ENCODE results near the gene MTM1. TPM values are rescaled to one million over a fixed set of nuclear protein-coding genes. Genes with fewer than 3 reads are reported as not detected.
A peak's percentile ranks its signal among the peaks of the same experiment; 100 is the strongest.

MTM1 gene
- total RNA-seq, 2 donors from 2014 or later, result 21.0 to 28.1 TPM

- DNase-seq (ENCODE audit: low spot score in 2 of 2) (peak in 1 of 2 donors; percentile 24), ATAC-seq (peak; percentile 65 to 71)
- Mint-ChIP-seq H3K27ac (peak overlapping the region; percentile 90 to 98), H3K9me3 (no peaks in the 10 kb centered on the region), H3K36me3 (peaks cover 0 to 7% of the 10 kb centered on the region in 2 donors)
Observed at GRCh38 chrX:150574559-150575418, 6.4 kb downstream of the MTM1 start.

GRCh38 chrX:150575419-150575814 lies 7.0 kb downstream of the MTM1 start:
- peaks cover 0 to 11% of the 10 kb centered on the region in 2 donors for H3K36me3 Mint-ChIP-seq
- H3K9me3 Mint-ChIP-seq, result no peaks in the 10 kb centered on the region
- ATAC-seq (peak; percentile 81 to 83), DNase-seq (ENCODE audit: low spot score in 2 of 2) (peak; percentile 65 to 77)
- H3K27ac Mint-ChIP-seq, result peak overlapping the region; percentile 90 to 98

GRCh38 chrX:150577174-150577573 lies 8.8 kb downstream of the MTM1 start:
- no peaks in the 10 kb centered on the region for H3K9me3 Mint-ChIP-seq
- H3K27ac Mint-ChIP-seq, result peak overlapping the region; percentile 84 to 89
- ATAC-seq, result no peak
- no peak for DNase-seq (ENCODE audit: low spot score in 2 of 2)
- peaks cover 0 to 14% of the 10 kb centered on the region in 2 donors for H3K36me3 Mint-ChIP-seq

GRCh38 chrX:150581093-150581775 lies 12.8 kb downstream of the MTM1 start:
- DNase-seq (ENCODE audit: low spot score in 2 of 2), result no peak
- ATAC-seq, result no peak
- Mint-ChIP-seq H3K27ac (no peak overlapping the region), H3K36me3 (peaks cover 0 to 14% of the 10 kb centered on the region in 2 donors), H3K9me3 (no peaks in the 10 kb centered on the region)

GRCh38 chrX:150582338-150582948 lies 14.0 kb downstream of the MTM1 start:
- Mint-ChIP-seq H3K9me3 (no peaks in the 10 kb centered on the region), H3K36me3 (peaks cover 0 to 14% of the 10 kb centered on the region in 2 donors), H3K27ac (no peak overlapping the region)
- ATAC-seq (peak in 1 of 2 donors; percentile 72), DNase-seq (ENCODE audit: low spot score in 2 of 2) (no peak)

- DNase-seq (ENCODE audit: low spot score in 2 of 2), result peak in 1 of 2 donors; percentile 41
- ATAC-seq, result no peak
Observed at GRCh38 chrX:150587585-150588503, 19.4 kb downstream of the MTM1 start.

GRCh38 chrX:150594584-150594983 lies 26.2 kb downstream of the MTM1 start:
- Mint-ChIP-seq H3K9me3 (no peaks in the 10 kb centered on the region), H3K36me3 (no peaks in the 10 kb centered on the region), H3K27ac (no peak overlapping the region)
- ATAC-seq (no peak), DNase-seq (ENCODE audit: low spot score in 2 of 2) (no peak)

More at GRCh38 chrX:150587585-150588503, 19.4 kb downstream of the MTM1 start:
- Mint-ChIP-seq H3K36me3 (no peaks in the 10 kb centered on the region), H3K27ac (no peak overlapping the region), H3K9me3 (no peaks in the 10 kb centered on the region)

- H3K9me3 Mint-ChIP-seq, result no peaks in the 10 kb centered on the region
- peaks cover 10% of the 10 kb centered on the region in 2 donors for H3K36me3 Mint-ChIP-seq
- no peak overlapping the region for H3K27ac Mint-ChIP-seq
- ATAC-seq, result no peak
- DNase-seq (ENCODE audit: low spot score in 2 of 2), result no peak
Observed at GRCh38 chrX:150599226-150599625, 30.8 kb downstream of the MTM1 start.

- DNase-seq (ENCODE audit: low spot score in 2 of 2) (no peak), ATAC-seq (peak in 1 of 2 donors; percentile 62)
- Mint-ChIP-seq H3K36me3 (peaks cover 10 to 18% of the 10 kb centered on the region in 2 donors), H3K9me3 (no peaks in the 10 kb centered on the region), H3K27ac (no peak overlapping the region)
Observed at GRCh38 chrX:150602296-150602695, 33.9 kb downstream of the MTM1 start.

- no peak overlapping the region for H3K27ac Mint-ChIP-seq
- peak; percentile 62 to 64 for ATAC-seq
Observed at GRCh38 chrX:150602743-150603142, 34.3 kb downstream of the MTM1 start.

GRCh38 chrX:150605603-150606002 lies 37.2 kb downstream of the MTM1 start:
- Mint-ChIP-seq H3K36me3 (peaks cover 10 to 18% of the 10 kb centered on the region in 2 donors), H3K27ac (no peak overlapping the region), H3K9me3 (no peaks in the 10 kb centered on the region)
- DNase-seq (ENCODE audit: low spot score in 2 of 2) (no peak), ATAC-seq (no peak)

More at GRCh38 chrX:150602743-150603142, 34.3 kb downstream of the MTM1 start:
- Mint-ChIP-seq H3K36me3 (peaks cover 10 to 18% of the 10 kb centered on the region in 2 donors), H3K9me3 (no peaks in the 10 kb centered on the region)
- DNase-seq (ENCODE audit: low spot score in 2 of 2), result no peak

- H3K9me3 Mint-ChIP-seq, result no peaks in the 10 kb centered on the region
- peak overlapping the region in 1 of 2 donors; percentile 68 for H3K27ac Mint-ChIP-seq
- ATAC-seq (no peak), DNase-seq (ENCODE audit: low spot score in 2 of 2) (no peak)
- H3K36me3 Mint-ChIP-seq, result peaks cover 10 to 18% of the 10 kb centered on the region in 2 donors
Observed at GRCh38 chrX:150607201-150607600, 38.8 kb downstream of the MTM1 start.

GRCh38 chrX:150610043-150610442 lies 41.6 kb downstream of the MTM1 start:
- no peak for ATAC-seq
- H3K36me3 Mint-ChIP-seq, result no peaks in the 10 kb centered on the region
- H3K27ac Mint-ChIP-seq, result no peak overlapping the region
- DNase-seq (ENCODE audit: low spot score in 2 of 2), result no peak
- no peaks in the 10 kb centered on the region for H3K9me3 Mint-ChIP-seq

- no peaks in the 10 kb centered on the region for H3K9me3 Mint-ChIP-seq
- H3K36me3 Mint-ChIP-seq, result no peaks in the 10 kb centered on the region
- H3K27ac Mint-ChIP-seq, result no peak overlapping the region
- no peak for DNase-seq (ENCODE audit: low spot score in 2 of 2)
- no peak for ATAC-seq
Observed at GRCh38 chrX:150610446-150610845, 42.0 kb downstream of the MTM1 start.

GRCh38 chrX:150615356-150615755 lies 46.9 kb downstream of the MTM1 start:
- no peak overlapping the region for H3K27ac Mint-ChIP-seq
- H3K36me3 Mint-ChIP-seq, result no peaks in the 10 kb centered on the region

More at GRCh38 chrX:150615356-150615755, 46.9 kb downstream of the MTM1 start:
- DNase-seq (ENCODE audit: low spot score in 2 of 2) (no peak), ATAC-seq (no peak)
- H3K9me3 Mint-ChIP-seq, result no peaks in the 10 kb centered on the region
